ENCODE measurements around the gene MED13L. TPM values are rescaled to one million over a fixed set of nuclear protein-coding genes. Genes with fewer than 3 reads are reported as not detected.

The MED13L gene
- total and polyA plus RNA-seq, 2 of the 8 experiments (the other 6 are each of a cell fraction or from before 2014, with no cell fraction given), result 15.9 to 51.7 TPM

GRCh38 chr12:115975411-115975810, 302.1 kb downstream of the MED13L start (continued):
- TF ChIP-seq, protein P1, sequence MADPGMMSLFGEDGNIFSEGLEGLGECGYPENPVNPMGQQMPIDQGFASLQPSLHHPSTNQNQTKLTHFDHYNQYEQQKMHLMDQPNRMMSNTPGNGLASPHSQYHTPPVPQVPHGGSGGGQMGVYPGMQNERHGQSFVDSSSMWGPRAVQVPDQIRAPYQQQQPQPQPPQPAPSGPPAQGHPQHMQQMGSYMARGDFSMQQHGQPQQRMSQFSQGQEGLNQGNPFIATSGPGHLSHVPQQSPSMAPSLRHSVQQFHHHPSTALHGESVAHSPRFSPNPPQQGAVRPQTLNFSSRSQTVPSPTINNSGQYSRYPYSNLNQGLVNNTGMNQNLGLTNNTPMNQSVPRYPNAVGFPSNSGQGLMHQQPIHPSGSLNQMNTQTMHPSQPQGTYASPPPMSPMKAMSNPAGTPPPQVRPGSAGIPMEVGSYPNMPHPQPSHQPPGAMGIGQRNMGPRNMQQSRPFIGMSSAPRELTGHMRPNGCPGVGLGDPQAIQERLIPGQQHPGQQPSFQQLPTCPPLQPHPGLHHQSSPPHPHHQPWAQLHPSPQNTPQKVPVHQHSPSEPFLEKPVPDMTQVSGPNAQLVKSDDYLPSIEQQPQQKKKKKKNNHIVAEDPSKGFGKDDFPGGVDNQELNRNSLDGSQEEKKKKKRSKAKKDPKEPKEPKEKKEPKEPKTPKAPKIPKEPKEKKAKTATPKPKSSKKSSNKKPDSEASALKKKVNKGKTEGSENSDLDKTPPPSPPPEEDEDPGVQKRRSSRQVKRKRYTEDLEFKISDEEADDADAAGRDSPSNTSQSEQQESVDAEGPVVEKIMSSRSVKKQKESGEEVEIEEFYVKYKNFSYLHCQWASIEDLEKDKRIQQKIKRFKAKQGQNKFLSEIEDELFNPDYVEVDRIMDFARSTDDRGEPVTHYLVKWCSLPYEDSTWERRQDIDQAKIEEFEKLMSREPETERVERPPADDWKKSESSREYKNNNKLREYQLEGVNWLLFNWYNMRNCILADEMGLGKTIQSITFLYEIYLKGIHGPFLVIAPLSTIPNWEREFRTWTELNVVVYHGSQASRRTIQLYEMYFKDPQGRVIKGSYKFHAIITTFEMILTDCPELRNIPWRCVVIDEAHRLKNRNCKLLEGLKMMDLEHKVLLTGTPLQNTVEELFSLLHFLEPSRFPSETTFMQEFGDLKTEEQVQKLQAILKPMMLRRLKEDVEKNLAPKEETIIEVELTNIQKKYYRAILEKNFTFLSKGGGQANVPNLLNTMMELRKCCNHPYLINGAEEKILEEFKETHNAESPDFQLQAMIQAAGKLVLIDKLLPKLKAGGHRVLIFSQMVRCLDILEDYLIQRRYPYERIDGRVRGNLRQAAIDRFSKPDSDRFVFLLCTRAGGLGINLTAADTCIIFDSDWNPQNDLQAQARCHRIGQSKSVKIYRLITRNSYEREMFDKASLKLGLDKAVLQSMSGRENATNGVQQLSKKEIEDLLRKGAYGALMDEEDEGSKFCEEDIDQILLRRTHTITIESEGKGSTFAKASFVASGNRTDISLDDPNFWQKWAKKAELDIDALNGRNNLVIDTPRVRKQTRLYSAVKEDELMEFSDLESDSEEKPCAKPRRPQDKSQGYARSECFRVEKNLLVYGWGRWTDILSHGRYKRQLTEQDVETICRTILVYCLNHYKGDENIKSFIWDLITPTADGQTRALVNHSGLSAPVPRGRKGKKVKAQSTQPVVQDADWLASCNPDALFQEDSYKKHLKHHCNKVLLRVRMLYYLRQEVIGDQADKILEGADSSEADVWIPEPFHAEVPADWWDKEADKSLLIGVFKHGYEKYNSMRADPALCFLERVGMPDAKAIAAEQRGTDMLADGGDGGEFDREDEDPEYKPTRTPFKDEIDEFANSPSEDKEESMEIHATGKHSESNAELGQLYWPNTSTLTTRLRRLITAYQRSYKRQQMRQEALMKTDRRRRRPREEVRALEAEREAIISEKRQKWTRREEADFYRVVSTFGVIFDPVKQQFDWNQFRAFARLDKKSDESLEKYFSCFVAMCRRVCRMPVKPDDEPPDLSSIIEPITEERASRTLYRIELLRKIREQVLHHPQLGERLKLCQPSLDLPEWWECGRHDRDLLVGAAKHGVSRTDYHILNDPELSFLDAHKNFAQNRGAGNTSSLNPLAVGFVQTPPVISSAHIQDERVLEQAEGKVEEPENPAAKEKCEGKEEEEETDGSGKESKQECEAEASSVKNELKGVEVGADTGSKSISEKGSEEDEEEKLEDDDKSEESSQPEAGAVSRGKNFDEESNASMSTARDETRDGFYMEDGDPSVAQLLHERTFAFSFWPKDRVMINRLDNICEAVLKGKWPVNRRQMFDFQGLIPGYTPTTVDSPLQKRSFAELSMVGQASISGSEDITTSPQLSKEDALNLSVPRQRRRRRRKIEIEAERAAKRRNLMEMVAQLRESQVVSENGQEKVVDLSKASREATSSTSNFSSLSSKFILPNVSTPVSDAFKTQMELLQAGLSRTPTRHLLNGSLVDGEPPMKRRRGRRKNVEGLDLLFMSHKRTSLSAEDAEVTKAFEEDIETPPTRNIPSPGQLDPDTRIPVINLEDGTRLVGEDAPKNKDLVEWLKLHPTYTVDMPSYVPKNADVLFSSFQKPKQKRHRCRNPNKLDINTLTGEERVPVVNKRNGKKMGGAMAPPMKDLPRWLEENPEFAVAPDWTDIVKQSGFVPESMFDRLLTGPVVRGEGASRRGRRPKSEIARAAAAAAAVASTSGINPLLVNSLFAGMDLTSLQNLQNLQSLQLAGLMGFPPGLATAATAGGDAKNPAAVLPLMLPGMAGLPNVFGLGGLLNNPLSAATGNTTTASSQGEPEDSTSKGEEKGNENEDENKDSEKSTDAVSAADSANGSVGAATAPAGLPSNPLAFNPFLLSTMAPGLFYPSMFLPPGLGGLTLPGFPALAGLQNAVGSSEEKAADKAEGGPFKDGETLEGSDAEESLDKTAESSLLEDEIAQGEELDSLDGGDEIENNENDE (IDR thresholded peaks at IDR 0.05; ENCODE audit: insufficient replicate concordance, low read length), result no peak
- TF ChIP-seq KDM1A (IDR thresholded peaks at IDR 0.05; ENCODE audit: borderline replicate concordance, low read length) (no peak), MAFK (IDR thresholded peaks at IDR 0.05; ENCODE audit: low read depth, low read length) (no peak), SIX5 (IDR thresholded peaks at IDR 0.05; ENCODE audit: low read depth, low read length) (no peak), TCF12 (IDR thresholded peaks at IDR 0.05; ENCODE audit: low read depth, low read length) (no peak), RBBP5 (IDR thresholded peaks at IDR 0.05; ENCODE audit: borderline replicate concordance, low read depth, low read length) (no peak)
